Kidney (tissue), 14 donors: ENCODE measurements around the gene PRPF8. TPM values are rescaled to one million over a fixed set of nuclear protein-coding genes. Genes with fewer than 3 reads are reported as not detected.
"Not testable (repeated sequence)": the region's sequence is repeated elsewhere in the genome, so short reads cannot be mapped to it uniquely, and the experiment has no call there.

Experiments
- DNase-seq, 5 donors: peaks; one replicate each; pipeline ENCODE4 v3.0.0-alpha.2; 2013 to 2020
- FAIRE-seq: peaks from 2 replicates; lab custom pipeline; 2012; peaks lifted over from hg19 to GRCh38; lab: Jason Lieb, UNC
- H3K27ac ChIP-seq, 2 donors: one replicate each; pipeline ENCODE4 v1.7.0; 2013; ENCODE audit warnings: low read depth in 2 of 2, low read length in 2 of 2, inconsistent platforms in 1 of 2
- H3K27me3 ChIP-seq: one replicate; pipeline ENCODE4 v1.7.1; 2013; ENCODE audit warnings: low read length, inconsistent platforms; ENCODE audit not compliant: control insufficient read depth, insufficient read depth
- H3K36me3 ChIP-seq, 3 donors: one replicate each; pipeline versions ENCODE4 v1.7.0 to v1.7.1; 2013; ENCODE audit warnings: low read length in 3 of 3, control low read depth in 1 of 3, inconsistent platforms in 1 of 3; ENCODE audit not compliant: insufficient read depth in 3 of 3, control insufficient read depth in 2 of 3
- H3K4me1 ChIP-seq, 3 donors: one replicate each; pipeline versions ENCODE4 v1.7.0 to v1.7.1; 2013; ENCODE audit warnings: low read length in 3 of 3, inconsistent platforms in 1 of 3, low read depth in 1 of 3; ENCODE audit not compliant: control insufficient read depth in 2 of 3, insufficient read depth in 2 of 3
- H3K4me3 ChIP-seq, 3 donors: one replicate each; pipeline versions ENCODE4 v1.7.0 to v1.8.1; 2013; ENCODE audit warnings: low read length in 3 of 3, control low read depth in 1 of 3, inconsistent platforms in 1 of 3
- H3K9ac ChIP-seq, 3 donors: one replicate each; pipeline versions ENCODE4 v1.7.0 to v1.7.1; 2013; ENCODE audit warnings: low read length in 3 of 3, control low read depth in 1 of 3, inconsistent platforms in 1 of 3
- H3K9me3 ChIP-seq, 3 donors: one replicate each; pipeline versions ENCODE4 v1.7.0 to v1.7.1; 2013; ENCODE audit warnings: low read length in 3 of 3, control low read depth in 1 of 3, inconsistent platforms in 1 of 3; ENCODE audit not compliant: control insufficient read depth in 2 of 3, insufficient read depth in 1 of 3
- intact Hi-C: fragments of 100-400 bp; cut with DNase I; formaldehyde crosslinking; loops from one replicate; pipeline ENCODE4 v1.11.1; 2022
- polyA plus RNA-seq: library from polyadenylated mRNA; stranded (reverse); fragments of 350-450 nt; fragmentation: Illumina TruSeq; extraction: RNeasy Lipid Tissue Mini Kit (QIAGEN cat#74804); gene quantifications from one replicate; pipeline ENCODE4 v1.2.3, GENCODE V29; 2014; ENCODE audit warnings: low read depth, low replicate concordance; ENCODE audit not compliant: insufficient read depth
- total RNA-seq: library from RNA; stranded (reverse); fragmentation: NEBNext Ultra II Directional; extraction: Animal tissue kit (Norgen Biotek cat#: 25700); gene quantifications from one replicate; pipeline ENCODE4 v1.2.1, GENCODE V29; 2021
- TF ChIP-seq, protein P1 (sequence below): IDR thresholded peaks from 3 replicates; pipeline ENCODE4 v1.5.1; 2012; ENCODE audit warnings: mild to moderate bottlenecking, moderate library complexity, borderline replicate concordance; ENCODE audit not compliant: insufficient read depth; ENCODE audit errors: extremely low read depth
- donor health status: control.
- donor health status: control.
- donor health status: control.
- donor health status: control.
- donor health status: control.
- donor health status: DM: yes; HTN: yes; CAD: no.
- donor health status: Normal renal cell carcinoma (clear cell type).

PRPF8 gene
- total and polyA plus RNA-seq, 2 donors from 2014 or later: 181 to 236 TPM

DNA sequence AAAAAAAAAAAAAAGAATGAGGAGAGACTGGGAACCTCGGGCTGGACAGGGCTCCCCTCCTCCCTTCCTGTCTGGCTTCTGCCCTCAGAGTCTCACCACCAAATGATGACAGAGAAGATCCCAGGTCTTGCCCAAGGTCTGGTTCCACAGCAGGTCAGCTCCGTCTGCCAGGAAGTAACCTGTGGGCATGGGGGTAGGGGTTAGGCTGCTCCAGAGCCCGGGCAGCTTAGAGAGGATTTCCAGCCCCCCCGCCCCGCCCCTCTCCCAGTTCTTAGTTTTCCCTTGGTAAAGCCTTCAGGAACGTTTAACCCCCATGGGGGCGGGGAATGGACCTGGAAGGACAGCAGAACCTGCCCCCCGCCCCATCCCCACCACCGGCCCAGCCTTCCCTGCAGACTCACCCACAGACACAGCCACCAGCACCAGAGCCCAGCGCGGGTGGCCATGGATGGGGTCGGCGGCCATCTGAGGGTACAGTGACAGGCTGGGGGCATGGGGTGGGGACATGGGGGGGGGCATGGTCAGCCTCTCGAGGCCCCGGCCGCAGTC, 24.8 kb upstream of the PRPF8 start:
- Histone ChIP-seq H3K9me3 (no peaks in the 10 kb centered on the region), H3K27ac (no peak overlapping the region), H3K27me3 (no peaks in the 10 kb centered on the region), H3K4me1 (peaks cover 3 to 22% (median 17%) of the 10 kb centered on the region in 3 donors), H3K4me3 (peak overlapping the region in 1 of 3 donors; percentile 53), H3K9ac (no peak overlapping the region), H3K36me3 (peaks cover 0 to 23% (median 15%) of the 10 kb centered on the region in 3 donors)
- DNase-seq: peak in 1 of 5 donors; percentile 76
- FAIRE-seq: no peak
- TF ChIP-seq, protein P1, sequence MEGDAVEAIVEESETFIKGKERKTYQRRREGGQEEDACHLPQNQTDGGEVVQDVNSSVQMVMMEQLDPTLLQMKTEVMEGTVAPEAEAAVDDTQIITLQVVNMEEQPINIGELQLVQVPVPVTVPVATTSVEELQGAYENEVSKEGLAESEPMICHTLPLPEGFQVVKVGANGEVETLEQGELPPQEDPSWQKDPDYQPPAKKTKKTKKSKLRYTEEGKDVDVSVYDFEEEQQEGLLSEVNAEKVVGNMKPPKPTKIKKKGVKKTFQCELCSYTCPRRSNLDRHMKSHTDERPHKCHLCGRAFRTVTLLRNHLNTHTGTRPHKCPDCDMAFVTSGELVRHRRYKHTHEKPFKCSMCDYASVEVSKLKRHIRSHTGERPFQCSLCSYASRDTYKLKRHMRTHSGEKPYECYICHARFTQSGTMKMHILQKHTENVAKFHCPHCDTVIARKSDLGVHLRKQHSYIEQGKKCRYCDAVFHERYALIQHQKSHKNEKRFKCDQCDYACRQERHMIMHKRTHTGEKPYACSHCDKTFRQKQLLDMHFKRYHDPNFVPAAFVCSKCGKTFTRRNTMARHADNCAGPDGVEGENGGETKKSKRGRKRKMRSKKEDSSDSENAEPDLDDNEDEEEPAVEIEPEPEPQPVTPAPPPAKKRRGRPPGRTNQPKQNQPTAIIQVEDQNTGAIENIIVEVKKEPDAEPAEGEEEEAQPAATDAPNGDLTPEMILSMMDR: no peak
- intact Hi-C loops: no loop called here

DNA sequence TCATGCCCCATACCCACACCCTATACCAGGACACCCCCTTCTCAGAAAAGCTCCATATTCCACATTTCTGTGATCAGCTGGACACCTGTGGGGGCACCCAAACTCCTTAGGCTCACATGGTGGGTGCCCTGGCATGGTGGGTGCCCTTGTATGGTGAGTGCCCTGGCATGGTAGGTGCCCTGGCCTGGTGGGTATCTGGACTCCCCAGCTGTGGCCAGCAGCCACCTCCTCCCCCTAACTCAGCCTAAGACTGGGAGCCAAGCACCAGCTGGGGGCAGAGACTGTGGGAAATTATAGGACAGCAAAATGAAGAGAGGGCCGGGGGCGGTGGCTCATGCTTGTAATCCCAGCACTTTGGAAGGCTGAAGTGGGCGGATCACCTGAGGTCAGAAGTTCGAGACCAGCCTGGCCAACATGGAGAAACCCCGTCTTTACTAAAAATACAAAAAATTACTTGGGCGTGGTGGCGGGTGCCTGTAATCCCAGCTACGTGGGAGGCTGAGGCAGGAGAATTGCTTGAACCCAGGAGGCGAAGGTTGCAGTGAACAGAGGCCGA, 24.2 kb upstream of the PRPF8 start:
- H3K4me3 ChIP-seq, H3K9me3 ChIP-seq, DNase-seq, FAIRE-seq, H3K27me3 ChIP-seq, H3K27ac ChIP-seq, intact Hi-C loops, H3K9ac ChIP-seq: not testable (repeated sequence)
- Histone ChIP-seq H3K4me1 (peaks cover 3 to 17% (median 12%) of the 10 kb centered on the region in 3 donors), H3K36me3 (peaks cover 0 to 23% (median 15%) of the 10 kb centered on the region in 3 donors)

DNA sequence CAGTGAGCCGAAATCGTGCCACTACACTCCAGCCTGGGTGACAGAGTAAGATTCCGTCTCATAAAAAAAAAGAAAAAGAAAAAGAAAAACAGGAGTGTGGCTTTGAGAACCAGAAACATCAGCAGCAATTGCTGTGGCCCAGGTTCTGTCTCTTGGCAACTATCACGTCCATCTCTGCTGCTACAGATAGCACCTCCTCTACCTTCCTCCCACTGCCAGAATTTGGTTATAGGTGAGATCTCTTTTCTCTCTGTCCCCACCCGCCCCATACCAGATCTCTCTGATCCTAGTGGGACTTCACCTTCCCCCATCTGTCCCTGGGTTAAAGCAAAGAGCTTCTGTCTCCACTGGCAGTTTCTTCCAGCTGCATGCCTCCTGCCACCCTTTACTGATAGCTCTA, 22.4 kb upstream of the PRPF8 start:
- TF ChIP-seq, protein P1: no peak
- no peaks in the 10 kb centered on the region for H3K9me3 ChIP-seq
- no peak overlapping the region for H3K4me3 ChIP-seq
- intact Hi-C loops: no loop called here
- DNase-seq (no peak), FAIRE-seq (no peak)
- no peaks in the 10 kb centered on the region for H3K27me3 ChIP-seq
- H3K36me3 ChIP-seq: peaks cover 0 to 6% (median 0%) of the 10 kb centered on the region in 3 donors
- peaks cover 0 to 3% (median 0%) of the 10 kb centered on the region in 3 donors for H3K4me1 ChIP-seq
- no peak overlapping the region for H3K9ac ChIP-seq
- no peak overlapping the region for H3K27ac ChIP-seq

DNA sequence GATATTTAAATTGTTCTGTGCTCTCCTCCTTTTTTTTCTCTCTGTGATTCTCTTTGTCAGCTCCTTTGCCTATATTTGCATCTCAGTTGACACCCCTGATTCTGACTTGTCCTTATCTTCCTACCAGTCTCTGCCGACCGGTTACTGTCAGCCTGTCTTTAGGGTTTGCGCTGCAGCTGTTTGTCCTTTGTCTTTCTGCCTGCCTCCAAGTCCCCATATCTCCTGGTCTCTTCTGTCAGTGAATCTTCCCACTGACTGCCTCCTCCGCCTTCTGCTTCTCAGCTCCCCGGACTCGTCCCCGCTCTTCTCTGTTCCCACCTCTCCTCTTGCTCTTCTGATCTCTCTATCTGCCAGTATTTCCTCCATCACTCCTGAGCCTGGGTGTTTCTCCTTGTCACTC, 20.3 kb upstream of the PRPF8 start:
- intact Hi-C loops: no loop called here
- Histone ChIP-seq H3K27me3 (no peaks in the 10 kb centered on the region), H3K9ac (no peak overlapping the region), H3K4me3 (no peak overlapping the region), H3K27ac (no peak overlapping the region), H3K4me1 (no peaks in the 10 kb centered on the region), H3K9me3 (no peaks in the 10 kb centered on the region), H3K36me3 (no peaks in the 10 kb centered on the region)
- DNase-seq (no peak), FAIRE-seq (no peak)
- TF ChIP-seq, protein P1: no peak
